GM23338 (cell line): ENCODE data around the gene STX16. TPM values are rescaled to one million over a fixed set of nuclear protein-coding genes. Genes with fewer than 3 reads are reported as not detected.
A peak's percentile ranks its signal among the peaks of the same experiment; 100 is the strongest.

Source experiments
- ATAC-seq: fragments of 200-7000 bp; cut with Tn5 transposase; 3 replicates; pipeline ENCODE4 v1.9.1; 2020
- DNase-seq: peaks from one replicate; pipeline ENCODE4 v3.0.0-alpha.2; 2015; ENCODE audit warnings: low spot score
- H2AFZ ChIP-seq: fragments of 200-600 bp; sonication (generic); 2 replicates; pipeline ENCODE4 v1.8.0; 2016; ENCODE audit warnings: antibody characterized with exemption, mild to moderate bottlenecking, moderate library complexity
- H3F3A ChIP-seq: fragments of 200-600 bp; sonication (generic); replicated peaks from 2 replicates; pipeline ENCODE4 v1.8.0; 2017; ENCODE audit warnings: antibody characterized with exemption, mixed run types, low read depth
- H3K27ac ChIP-seq: fragments of 200-600 bp; sonication (generic); 2 replicates; pipeline ENCODE4 v1.6.1; 2016; ENCODE audit warnings: low read depth
- H3K27me3 ChIP-seq: fragments of 200-600 bp; sonication (generic); 2 replicates; pipeline ENCODE4 v1.8.0; 2016; ENCODE audit warnings: mild to moderate bottlenecking, mixed run types, moderate library complexity; ENCODE audit not compliant: insufficient read depth
- H3K36me3 ChIP-seq: fragments of 200-600 bp; sonication (generic); 2 replicates; pipeline ENCODE4 v1.8.0; 2016; ENCODE audit warnings: mild to moderate bottlenecking; ENCODE audit not compliant: insufficient read depth
- H3K4me1 ChIP-seq: fragments of 200-600 bp; sonication (generic); 2 replicates; pipeline ENCODE4 v1.8.0; 2016; ENCODE audit warnings: mild to moderate bottlenecking, moderate library complexity; ENCODE audit not compliant: insufficient read depth
- H3K4me2 ChIP-seq: fragments of 200-600 bp; sonication (generic); 2 replicates; pipeline ENCODE4 v1.7.1; 2017; ENCODE audit warnings: mixed run types
- H3K4me3 ChIP-seq: fragments of 200-600 bp; sonication (generic); 2 replicates; pipeline ENCODE4 v1.6.1; 2016; ENCODE audit warnings: mixed run types
- H3K79me2 ChIP-seq: fragments of 200-600 bp; sonication (generic); replicated peaks from 2 replicates; pipeline ENCODE4 v1.8.0; 2017; ENCODE audit warnings: mild to moderate bottlenecking; ENCODE audit not compliant: insufficient read depth
- H3K9me2 ChIP-seq: fragments of 200-600 bp; sonication (generic); 2 replicates; pipeline ENCODE4 v1.8.0; 2017; ENCODE audit not compliant: insufficient read depth
- H4K20me1 ChIP-seq: fragments of 200-600 bp; sonication (generic); replicated peaks from 2 replicates; pipeline ENCODE4 v1.8.0; 2017; ENCODE audit warnings: mild to moderate bottlenecking; ENCODE audit not compliant: insufficient read depth
- H3K27ac Mint-ChIP-seq: 2 replicates; pipeline ENCODE4 v1.8.0; 2020; ENCODE audit warnings: inconsistent platforms, mild to moderate bottlenecking, moderate library complexity, mixed read lengths
- H3K27me3 Mint-ChIP-seq: 3 replicates; pipeline ENCODE4 v1.8.0; 2022; ENCODE audit warnings: low read depth, mild to moderate bottlenecking, moderate library complexity, mixed read lengths, inconsistent platforms; ENCODE audit not compliant: insufficient read depth, poor library complexity
- H3K36me3 Mint-ChIP-seq: 3 replicates; pipeline ENCODE4 v1.8.0; 2021; ENCODE audit warnings: low read depth, mild to moderate bottlenecking, inconsistent platforms, moderate library complexity, mixed read lengths
- H3K4me1 Mint-ChIP-seq: 3 replicates; pipeline ENCODE4 v1.8.0; 2020; ENCODE audit warnings: mild to moderate bottlenecking, inconsistent platforms, mixed read lengths
- H3K4me3 Mint-ChIP-seq: 3 replicates; pipeline ENCODE4 v1.8.0; 2021; ENCODE audit warnings: moderate library complexity, mild to moderate bottlenecking, inconsistent platforms, mixed read lengths
- H3K9me3 Mint-ChIP-seq: 3 replicates; pipeline ENCODE4 v1.8.0; 2020; ENCODE audit warnings: moderate library complexity, mild to moderate bottlenecking, inconsistent platforms, mixed read lengths
- CREB1 ChIP-seq: fragments of 250-450 bp; sonication (Bioruptor Pico); IDR thresholded peaks from 2 replicates; pipeline ENCODE4 v1.5.0; 2020; ENCODE audit warnings: low read depth, mild to moderate bottlenecking, moderate library complexity
- CTCF ChIP-seq, 2 experiments: fragments of 200-600 bp in 1 of 2; sonication (generic) in 1 of 2; conservative IDR thresholded peaks; 2 replicates each; pipeline versions ENCODE4 v1.5.1 to v1.6.1; 2016 to 2017; ENCODE audit warnings: antibody characterized with exemption in 2 of 2, low read depth in 2 of 2, mild to moderate bottlenecking in 2 of 2, moderate library complexity in 1 of 2
- ETS1 ChIP-seq: IDR thresholded peaks from 2 replicates; pipeline ENCODE4 v1.6.1; 2016; ENCODE audit warnings: antibody characterized with exemption
- EZH2phosphoT487 ChIP-seq: fragments of 200-600 bp; sonication (generic); IDR thresholded peaks from one replicate; pipeline ENCODE4 v1.8.1; 2018; ENCODE audit warnings: antibody characterized with exemption; ENCODE audit not compliant: unreplicated experiment
- JUNB ChIP-seq: IDR thresholded peaks from one replicate; pipeline ENCODE4 v1.6.1; 2016; ENCODE audit warnings: antibody characterized with exemption; ENCODE audit not compliant: unreplicated experiment
- NANOG ChIP-seq: IDR thresholded peaks from 2 replicates; pipeline ENCODE4 v1.6.1; 2016; ENCODE audit warnings: antibody characterized with exemption, borderline replicate concordance
- POLR2AphosphoS5 ChIP-seq: IDR thresholded peaks from 2 replicates; pipeline ENCODE4 v1.6.1; 2016; ENCODE audit warnings: antibody characterized with exemption, low read depth
- polyA plus RNA-seq: library from polyadenylated mRNA; unstranded; fragments of >200 nt; fragmentation: Nextera tagmentation; extraction: Ambion mirVana; gene quantifications from 2 replicates; pipeline ENCODE4 v1.2.1, GENCODE V29; 2016
- total RNA-seq: library from RNA; depleted of rRNA; stranded (reverse); fragments of >200 nt; shearing (Covaris generic); gene quantifications from 2 replicates; pipeline ENCODE4 v1.2.3, GENCODE V29; 2014
- TF ChIP-seq, protein P1 (sequence below): fragments of 250-450 bp; sonication (Bioruptor Pico); IDR thresholded peaks from 2 replicates; pipeline ENCODE4 v1.5.0; 2020; ENCODE audit warnings: mild to moderate bottlenecking, moderate library complexity

STX16 gene
- total and polyA plus RNA-seq, 2 experiments from 2014 or later, result 31.2 to 70.5 TPM

DNA sequence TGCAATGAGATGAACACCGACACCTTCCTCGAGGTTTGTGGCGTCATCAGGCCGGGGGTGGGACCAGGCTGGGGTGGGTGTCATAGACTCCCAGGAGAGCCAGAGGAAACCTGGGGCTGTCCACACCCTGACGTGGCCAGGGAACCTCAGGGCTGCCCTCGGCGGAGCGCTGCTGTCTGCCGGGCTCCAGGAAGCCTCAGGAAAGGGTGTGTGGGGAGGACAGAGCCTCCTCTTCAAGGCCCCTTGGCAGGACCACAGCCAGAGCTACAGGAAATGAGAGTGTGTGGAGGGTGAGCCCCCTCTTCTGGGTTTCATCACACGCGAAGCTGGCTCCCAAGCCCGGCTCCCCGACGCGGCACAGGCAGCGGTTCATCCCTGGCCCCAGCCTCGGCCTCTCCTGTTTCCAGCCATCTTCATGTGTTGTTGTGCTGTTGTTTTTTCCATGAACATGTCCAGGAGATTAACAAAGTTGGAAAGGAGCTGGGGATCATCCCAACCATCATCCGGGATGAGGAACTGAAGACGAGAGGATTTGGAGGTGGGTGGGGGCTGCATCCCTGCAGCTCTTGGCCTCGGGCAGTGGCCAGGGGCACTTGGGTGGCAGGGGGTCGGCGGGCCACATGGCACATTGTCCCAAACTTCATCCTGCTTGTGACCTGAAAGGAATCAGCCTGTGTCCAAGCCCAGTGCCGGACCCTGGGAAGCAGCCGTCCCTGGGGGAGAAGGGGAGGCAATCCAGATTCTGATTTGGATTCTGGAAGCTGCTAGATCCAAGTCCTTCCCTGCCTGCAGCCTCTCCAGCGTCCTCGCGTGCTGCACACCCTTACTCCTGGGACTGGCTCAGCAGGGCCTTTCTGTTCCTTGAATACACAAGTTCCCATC, 47.9 kb downstream of the STX16 start:
- peaks cover 23% of the 10 kb centered on the region for H3K4me1 Mint-ChIP-seq
- peaks cover 2% of the 10 kb centered on the region; the same call in 1 of the 2 replicates for H3K36me3 ChIP-seq
- H3K79me2 ChIP-seq, result no peaks in the 10 kb centered on the region
- ATAC-seq (no peak), DNase-seq (no peak)
- no peaks in the 10 kb centered on the region for H3K27me3 ChIP-seq
- H2AFZ ChIP-seq, result no peak overlapping the region
- H3K27ac Mint-ChIP-seq, result no peak overlapping the region
- H3K36me3 Mint-ChIP-seq, result peaks cover 45% of the 10 kb centered on the region
- 0 out of 3 replicates have a peak, but pooled peaks cover under 1% of the 10 kb centered on the region for H3K9me3 Mint-ChIP-seq
- TF ChIP-seq CREB1 (CRISPR knock-in tag) (no peak), POLR2AphosphoS5 (no peak), CTCF (conservative IDR thresholded peaks at IDR 0.05; ENCODE audit: low read depth in 2 of 2) (no peak)
- peaks cover 4% of the 10 kb centered on the region for H3K27me3 Mint-ChIP-seq
- peaks cover 3% of the 10 kb centered on the region for H3K4me1 ChIP-seq
- no peak overlapping the region for H3K4me3 ChIP-seq
- H3K4me3 Mint-ChIP-seq, result no peak overlapping the region
- peaks cover 10% of the 10 kb centered on the region; the same call in 1 of the 2 replicates for H3F3A ChIP-seq
- H3K4me2 ChIP-seq, result no peak overlapping the region
- no peaks in the 10 kb centered on the region for H4K20me1 ChIP-seq
- no peak overlapping the region for H3K27ac ChIP-seq
- no peaks in the 10 kb centered on the region for H3K9me2 ChIP-seq

DNA sequence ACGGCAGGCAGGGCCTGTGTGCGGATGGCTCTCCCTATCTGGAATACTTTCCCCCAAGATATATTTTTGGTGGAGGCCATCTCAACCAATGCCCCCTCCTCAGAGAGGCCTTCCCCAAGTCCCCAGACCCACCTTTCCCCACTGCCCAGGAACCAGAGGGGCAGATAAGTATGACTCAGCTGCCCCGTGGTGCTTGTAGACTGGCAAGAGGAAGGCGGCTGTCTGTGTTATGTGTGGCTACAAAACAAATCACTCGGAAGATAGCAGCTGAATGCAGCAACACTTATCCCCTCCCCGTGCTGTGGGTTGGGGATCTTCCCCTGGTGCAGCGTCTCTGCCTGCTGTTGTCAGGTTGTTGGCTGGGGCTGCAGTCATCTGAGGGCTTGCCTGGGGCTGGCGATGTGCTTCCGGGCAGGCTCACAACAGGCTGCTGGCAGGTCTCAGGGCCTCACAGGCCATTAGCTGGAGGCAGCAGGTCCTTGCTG, 48.6 kb downstream of the STX16 start:
- H3K4me3 Mint-ChIP-seq, result no peak overlapping the region; the same call in 2 of the 3 replicates
- DNase-seq (no peak), ATAC-seq (no peak)
- Histone ChIP-seq H3K79me2 (no peaks in the 10 kb centered on the region), H3F3A (0 out of 2 replicates have a peak, but pooled peaks cover 9% of the 10 kb centered on the region), H3K4me3 (no peak overlapping the region), H3K9me2 (no peaks in the 10 kb centered on the region), H3K36me3 (peaks cover 8% of the 10 kb centered on the region; the same call in 1 of the 2 replicates), H3K27ac (peak overlapping the region; percentile 55; the same call in 1 of the 2 replicates), H3K4me1 (peaks cover 3% of the 10 kb centered on the region), H4K20me1 (no peaks in the 10 kb centered on the region), H3K27me3 (no peaks in the 10 kb centered on the region), H2AFZ (no peak overlapping the region), H3K4me2 (no peak overlapping the region)
- peaks cover 48% of the 10 kb centered on the region for H3K36me3 Mint-ChIP-seq
- H3K4me1 Mint-ChIP-seq, result peaks cover 19% of the 10 kb centered on the region
- peaks cover 4% of the 10 kb centered on the region for H3K27me3 Mint-ChIP-seq
- no peak overlapping the region for H3K27ac Mint-ChIP-seq
- peaks cover 5% of the 10 kb centered on the region; the same call in 2 of the 3 replicates for H3K9me3 Mint-ChIP-seq
- no peak for TF ChIP-seq EZH2phosphoT487
- TF ChIP-seq CTCF (conservative IDR thresholded peaks at IDR 0.05; ENCODE audit: low read depth in 2 of 2), result no peak
- no peak for TF ChIP-seq NANOG
- TF ChIP-seq JUNB, result no peak
- no peak for TF ChIP-seq CREB1 (CRISPR knock-in tag)
- no peak for TF ChIP-seq ETS1
- TF ChIP-seq, protein P1, sequence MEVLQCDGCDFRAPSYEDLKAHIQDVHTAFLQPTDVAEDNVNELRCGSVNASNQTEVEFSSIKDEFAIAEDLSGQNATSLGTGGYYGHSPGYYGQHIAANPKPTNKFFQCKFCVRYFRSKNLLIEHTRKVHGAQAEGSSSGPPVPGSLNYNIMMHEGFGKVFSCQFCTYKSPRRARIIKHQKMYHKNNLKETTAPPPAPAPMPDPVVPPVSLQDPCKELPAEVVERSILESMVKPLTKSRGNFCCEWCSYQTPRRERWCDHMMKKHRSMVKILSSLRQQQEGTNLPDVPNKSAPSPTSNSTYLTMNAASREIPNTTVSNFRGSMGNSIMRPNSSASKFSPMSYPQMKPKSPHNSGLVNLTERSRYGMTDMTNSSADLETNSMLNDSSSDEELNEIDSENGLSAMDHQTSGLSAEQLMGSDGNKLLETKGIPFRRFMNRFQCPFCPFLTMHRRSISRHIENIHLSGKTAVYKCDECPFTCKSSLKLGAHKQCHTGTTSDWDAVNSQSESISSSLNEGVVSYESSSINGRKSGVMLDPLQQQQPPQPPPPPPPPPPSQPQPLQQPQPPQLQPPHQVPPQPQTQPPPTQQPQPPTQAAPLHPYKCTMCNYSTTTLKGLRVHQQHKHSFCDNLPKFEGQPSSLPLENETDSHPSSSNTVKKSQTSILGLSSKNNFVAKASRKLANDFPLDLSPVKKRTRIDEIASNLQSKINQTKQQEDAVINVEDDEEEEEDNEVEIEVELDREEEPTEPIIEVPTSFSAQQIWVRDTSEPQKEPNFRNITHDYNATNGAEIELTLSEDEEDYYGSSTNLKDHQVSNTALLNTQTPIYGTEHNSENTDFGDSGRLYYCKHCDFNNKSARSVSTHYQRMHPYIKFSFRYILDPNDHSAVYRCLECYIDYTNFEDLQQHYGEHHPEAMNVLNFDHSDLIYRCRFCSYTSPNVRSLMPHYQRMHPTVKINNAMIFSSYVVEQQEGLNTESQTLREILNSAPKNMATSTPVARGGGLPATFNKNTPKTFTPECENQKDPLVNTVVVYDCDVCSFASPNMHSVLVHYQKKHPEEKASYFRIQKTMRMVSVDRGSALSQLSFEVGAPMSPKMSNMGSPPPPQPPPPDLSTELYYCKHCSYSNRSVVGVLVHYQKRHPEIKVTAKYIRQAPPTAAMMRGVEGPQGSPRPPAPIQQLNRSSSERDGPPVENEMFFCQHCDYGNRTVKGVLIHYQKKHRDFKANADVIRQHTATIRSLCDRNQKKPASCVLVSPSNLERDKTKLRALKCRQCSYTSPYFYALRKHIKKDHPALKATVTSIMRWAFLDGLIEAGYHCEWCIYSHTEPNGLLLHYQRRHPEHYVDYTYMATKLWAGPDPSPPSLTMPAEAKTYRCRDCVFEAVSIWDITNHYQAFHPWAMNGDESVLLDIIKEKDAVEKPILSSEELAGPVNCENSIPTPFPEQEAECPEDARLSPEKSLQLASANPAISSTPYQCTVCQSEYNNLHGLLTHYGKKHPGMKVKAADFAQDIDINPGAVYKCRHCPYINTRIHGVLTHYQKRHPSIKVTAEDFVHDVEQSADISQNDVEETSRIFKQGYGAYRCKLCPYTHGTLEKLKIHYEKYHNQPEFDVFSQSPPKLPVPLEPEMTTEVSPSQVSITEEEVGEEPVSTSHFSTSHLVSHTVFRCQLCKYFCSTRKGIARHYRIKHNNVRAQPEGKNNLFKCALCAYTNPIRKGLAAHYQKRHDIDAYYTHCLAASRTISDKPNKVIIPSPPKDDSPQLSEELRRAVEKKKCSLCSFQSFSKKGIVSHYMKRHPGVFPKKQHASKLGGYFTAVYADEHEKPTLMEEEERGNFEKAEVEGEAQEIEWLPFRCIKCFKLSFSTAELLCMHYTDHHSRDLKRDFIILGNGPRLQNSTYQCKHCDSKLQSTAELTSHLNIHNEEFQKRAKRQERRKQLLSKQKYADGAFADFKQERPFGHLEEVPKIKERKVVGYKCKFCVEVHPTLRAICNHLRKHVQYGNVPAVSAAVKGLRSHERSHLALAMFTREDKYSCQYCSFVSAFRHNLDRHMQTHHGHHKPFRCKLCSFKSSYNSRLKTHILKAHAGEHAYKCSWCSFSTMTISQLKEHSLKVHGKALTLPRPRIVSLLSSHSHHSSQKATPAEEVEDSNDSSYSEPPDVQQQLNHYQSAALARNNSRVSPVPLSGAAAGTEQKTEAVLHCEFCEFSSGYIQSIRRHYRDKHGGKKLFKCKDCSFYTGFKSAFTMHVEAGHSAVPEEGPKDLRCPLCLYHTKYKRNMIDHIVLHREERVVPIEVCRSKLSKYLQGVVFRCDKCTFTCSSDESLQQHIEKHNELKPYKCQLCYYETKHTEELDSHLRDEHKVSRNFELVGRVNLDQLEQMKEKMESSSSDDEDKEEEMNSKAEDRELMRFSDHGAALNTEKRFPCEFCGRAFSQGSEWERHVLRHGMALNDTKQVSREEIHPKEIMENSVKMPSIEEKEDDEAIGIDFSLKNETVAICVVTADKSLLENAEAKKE (CRISPR knock-in tag), result no peak
